A673 (cell line): ENCODE results near the gene DNAH1.

Source experiments
- EZH2 ChIP-seq: fragments of 200-600 bp; sonication (generic); IDR thresholded peaks from 2 replicates; pipeline ENCODE4 v1.6.1; 2017; ENCODE audit warnings: borderline replicate concordance, low read depth, mild to moderate bottlenecking, mixed read lengths, antibody characterized with exemption, low read length; ENCODE audit not compliant: poor library complexity, severe bottlenecking
- TF ChIP-seq, protein P1 (sequence below): fragments of 300-800, 200-600 bp; sonication (generic); conservative IDR thresholded peaks from 2 replicates; pipeline ENCODE4 v1.5.1; 2017; ENCODE audit warnings: low read depth, mild to moderate bottlenecking, antibody characterized with exemption, low read length, moderate library complexity, mixed read lengths

DNA sequence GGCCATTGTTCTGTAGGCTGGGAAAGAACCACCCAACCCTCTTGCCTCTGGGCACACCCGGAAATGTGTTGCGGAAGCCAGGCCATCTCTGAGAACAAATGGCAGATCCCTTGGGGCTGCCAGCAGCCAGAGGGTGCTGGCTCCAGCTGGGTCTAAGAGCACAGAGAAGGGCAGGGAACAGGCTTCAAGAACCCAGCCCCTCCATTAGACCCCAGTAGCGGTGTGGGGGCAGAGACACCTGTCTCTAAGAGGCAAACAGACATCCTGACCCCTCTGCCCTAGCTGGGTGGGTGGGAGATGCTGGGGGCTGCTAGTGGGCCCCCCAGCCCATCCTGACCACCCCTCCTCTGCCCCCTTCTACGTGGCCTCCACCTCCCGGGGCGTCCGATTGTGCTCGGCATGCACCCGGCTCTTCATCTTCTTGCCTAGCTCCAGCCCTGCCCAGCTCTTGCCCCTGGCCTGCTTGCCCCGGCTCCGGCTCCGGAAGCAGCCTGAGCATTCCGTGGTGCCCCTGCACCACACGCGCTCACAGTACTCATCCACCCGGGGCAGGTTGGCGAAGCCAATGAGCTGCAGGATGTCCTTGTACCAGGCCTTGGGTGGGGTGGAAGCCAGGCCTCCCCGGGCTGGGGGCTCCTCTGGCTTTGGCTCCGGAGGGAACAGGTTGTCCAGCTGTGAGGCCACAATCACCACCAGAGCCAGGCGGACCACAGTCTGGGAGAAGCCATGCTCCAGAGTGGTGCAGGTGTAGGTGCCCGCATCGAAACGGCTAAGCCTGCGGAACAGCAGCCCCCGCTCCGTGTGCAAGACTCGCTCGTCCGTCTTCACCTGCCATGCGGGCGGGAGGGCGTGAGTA is 119.4 kb downstream of the DNAH1 start:
- TF ChIP-seq, protein P1, sequence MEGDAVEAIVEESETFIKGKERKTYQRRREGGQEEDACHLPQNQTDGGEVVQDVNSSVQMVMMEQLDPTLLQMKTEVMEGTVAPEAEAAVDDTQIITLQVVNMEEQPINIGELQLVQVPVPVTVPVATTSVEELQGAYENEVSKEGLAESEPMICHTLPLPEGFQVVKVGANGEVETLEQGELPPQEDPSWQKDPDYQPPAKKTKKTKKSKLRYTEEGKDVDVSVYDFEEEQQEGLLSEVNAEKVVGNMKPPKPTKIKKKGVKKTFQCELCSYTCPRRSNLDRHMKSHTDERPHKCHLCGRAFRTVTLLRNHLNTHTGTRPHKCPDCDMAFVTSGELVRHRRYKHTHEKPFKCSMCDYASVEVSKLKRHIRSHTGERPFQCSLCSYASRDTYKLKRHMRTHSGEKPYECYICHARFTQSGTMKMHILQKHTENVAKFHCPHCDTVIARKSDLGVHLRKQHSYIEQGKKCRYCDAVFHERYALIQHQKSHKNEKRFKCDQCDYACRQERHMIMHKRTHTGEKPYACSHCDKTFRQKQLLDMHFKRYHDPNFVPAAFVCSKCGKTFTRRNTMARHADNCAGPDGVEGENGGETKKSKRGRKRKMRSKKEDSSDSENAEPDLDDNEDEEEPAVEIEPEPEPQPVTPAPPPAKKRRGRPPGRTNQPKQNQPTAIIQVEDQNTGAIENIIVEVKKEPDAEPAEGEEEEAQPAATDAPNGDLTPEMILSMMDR, result no peak
- TF ChIP-seq EZH2, result no peak
